Fibroblast of skin of scalp (primary cell): ENCODE results near the gene MTMR8.

ENCODE experiments used
- DNase-seq: peaks from one replicate; pipeline ENCODE4 v3.0.0-alpha.2; 2013

Gene MTMR8

GRCh38 chrX:64306712-64307111, 88.5 kb downstream of the MTMR8 start:
- no peak for DNase-seq

- DNase-seq: no peak
Observed at GRCh38 chrX:64291123-64291522, 104.1 kb downstream of the MTMR8 start.

GRCh38 chrX:64265265-64265664, 130.0 kb downstream of the MTMR8 start:
- no peak for DNase-seq

GRCh38 chrX:64230123-64230970, 164.9 kb downstream of the MTMR8 start, which contains the start of gene ASB12:
Gene ASB12, minus strand, starts transcription at chrX:64230607. Its CDS starts 4,957 bp downstream, at chrX:64225650.
- no peak for DNase-seq

GRCh38 chrX:64229154-64229553, 166.1 kb downstream of the MTMR8 start:
- no peak for DNase-seq
